ENCODE measurements around the gene CTNND2. TPM values are rescaled to one million over a fixed set of nuclear protein-coding genes. Genes with fewer than 3 reads are reported as not detected.

CTNND2 gene
- total and polyA plus RNA-seq, 4 donors = 0.03 to 1.0 (median 0.27) TPM

GRCh38 chr5:11780641-11781345, 123.5 kb downstream of the CTNND2 start:
- Histone ChIP-seq H3K4me1 (ENCODE audit: control insufficient read depth in 1 of 2, insufficient read depth in 2 of 2, low read length in 2 of 2) (no peaks in the 10 kb centered on the region), H3K27me3 (ENCODE audit: control insufficient read depth in 1 of 2, insufficient read depth in 2 of 2, low read length in 1 of 2) (no peaks in the 10 kb centered on the region), H3K9me3 (ENCODE audit: control insufficient read depth, low read length) (no peaks in the 10 kb centered on the region), H3K27ac (ENCODE audit: low read depth in 1 of 2, low read length in 2 of 2) (no peak overlapping the region), H3K36me3 (ENCODE audit: control insufficient read depth in 1 of 2, insufficient read depth in 2 of 2, low read length in 1 of 2) (no peaks in the 10 kb centered on the region), H3K4me3 (ENCODE audit: low read length in 2 of 2) (no peak overlapping the region)
- 81 to 83% methylated on average over 4 of the region's 4 CpGs for WGBS, 2 donors
- ATAC-seq (ENCODE audit: low FRiP score) = no peak
- intact Hi-C loops (cut with DNase I) = no loop called here
- DNase-seq = no peak

- intact Hi-C loops (cut with DNase I) = no loop called here
- no peak for DNase-seq
- no peaks in the 10 kb centered on the region for H3K36me3 ChIP-seq (ENCODE audit: control insufficient read depth in 1 of 2, insufficient read depth in 2 of 2, low read length in 1 of 2)
- no peaks in the 10 kb centered on the region for H3K27me3 ChIP-seq (ENCODE audit: control insufficient read depth in 1 of 2, insufficient read depth in 2 of 2, low read length in 1 of 2)
- no peaks in the 10 kb centered on the region for H3K4me1 ChIP-seq (ENCODE audit: control insufficient read depth in 1 of 2, insufficient read depth in 2 of 2, low read length in 2 of 2)
- WGBS, 2 donors = 35 to 39% methylated on average over 2 of the region's 2 CpGs
- H3K9me3 ChIP-seq (ENCODE audit: control insufficient read depth, low read length) = no peaks in the 10 kb centered on the region
- no peak overlapping the region for H3K4me3 ChIP-seq (ENCODE audit: low read length in 2 of 2)
- no peak overlapping the region for H3K27ac ChIP-seq (ENCODE audit: low read depth in 1 of 2, low read length in 2 of 2)
- no peak for ATAC-seq (ENCODE audit: low FRiP score)
These were observed 127.2 kb downstream of the CTNND2 start for GRCh38 chr5:11777096-11777495.

GRCh38 chr5:11770310-11770709, 133.9 kb downstream of the CTNND2 start:
- DNase-seq (no peak), ATAC-seq (ENCODE audit: low FRiP score) (no peak)
- H3K27me3 ChIP-seq (ENCODE audit: control insufficient read depth in 1 of 2, insufficient read depth in 2 of 2, low read length in 1 of 2) = no peaks in the 10 kb centered on the region
- no peaks in the 10 kb centered on the region for H3K9me3 ChIP-seq (ENCODE audit: control insufficient read depth, low read length)
- H3K27ac ChIP-seq (ENCODE audit: low read depth in 1 of 2, low read length in 2 of 2) = no peak overlapping the region
- no peaks in the 10 kb centered on the region for H3K4me1 ChIP-seq (ENCODE audit: control insufficient read depth in 1 of 2, insufficient read depth in 2 of 2, low read length in 2 of 2)
- intact Hi-C loops (cut with DNase I) = no loop called here
- no peaks in the 10 kb centered on the region for H3K36me3 ChIP-seq (ENCODE audit: control insufficient read depth in 1 of 2, insufficient read depth in 2 of 2, low read length in 1 of 2)
- no peak overlapping the region for H3K4me3 ChIP-seq (ENCODE audit: low read length in 2 of 2)
- WGBS, 2 donors = 74 to 77% methylated on average over 2 of the region's 2 CpGs

GRCh38 chr5:11760934-11761603, 143.2 kb downstream of the CTNND2 start:
- WGBS, 2 donors = 86 to 92% methylated on average over 8 of the region's 8 CpGs
- no peaks in the 10 kb centered on the region for H3K27me3 ChIP-seq (ENCODE audit: control insufficient read depth in 1 of 2, insufficient read depth in 2 of 2, low read length in 1 of 2)
- ATAC-seq (ENCODE audit: low FRiP score) (no peak), DNase-seq (no peak)
- no peaks in the 10 kb centered on the region for H3K36me3 ChIP-seq (ENCODE audit: control insufficient read depth in 1 of 2, insufficient read depth in 2 of 2, low read length in 1 of 2)
- H3K4me3 ChIP-seq (ENCODE audit: low read length in 2 of 2) = no peak overlapping the region
- no peak overlapping the region for H3K27ac ChIP-seq (ENCODE audit: low read depth in 1 of 2, low read length in 2 of 2)
- H3K9me3 ChIP-seq (ENCODE audit: control insufficient read depth, low read length) = peaks cover 2% of the 10 kb centered on the region
- no peaks in the 10 kb centered on the region for H3K4me1 ChIP-seq (ENCODE audit: control insufficient read depth in 1 of 2, insufficient read depth in 2 of 2, low read length in 2 of 2)
- intact Hi-C loops (cut with DNase I) = no loop called here

DNA sequence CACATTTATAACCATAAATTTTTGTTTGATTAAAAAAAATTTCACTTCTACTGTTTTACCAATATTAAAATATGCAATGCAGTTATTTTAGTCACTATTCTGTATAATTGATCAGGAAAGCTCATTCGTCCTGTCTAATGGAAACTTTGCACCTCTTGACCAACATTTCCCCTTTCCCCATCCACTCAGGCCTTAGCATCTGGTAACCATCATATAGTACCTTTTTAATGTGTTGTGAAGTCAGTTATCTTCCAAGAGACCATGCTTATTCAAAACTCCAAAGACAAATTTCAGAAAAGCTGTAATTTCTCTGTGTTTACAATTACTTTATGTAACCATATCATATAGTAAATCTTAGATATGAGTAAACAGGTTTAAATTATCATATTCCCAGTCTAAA, 145.9 kb downstream of the CTNND2 start:
- no peak for ATAC-seq (ENCODE audit: low FRiP score)
- Histone ChIP-seq H3K27me3 (ENCODE audit: control insufficient read depth in 1 of 2, insufficient read depth in 2 of 2, low read length in 1 of 2) (no peaks in the 10 kb centered on the region), H3K27ac (ENCODE audit: low read depth in 1 of 2, low read length in 2 of 2) (no peak overlapping the region), H3K9me3 (ENCODE audit: control insufficient read depth, low read length) (no peaks in the 10 kb centered on the region), H3K4me3 (ENCODE audit: low read length in 2 of 2) (no peak overlapping the region), H3K4me1 (ENCODE audit: control insufficient read depth in 1 of 2, insufficient read depth in 2 of 2, low read length in 2 of 2) (no peaks in the 10 kb centered on the region), H3K36me3 (ENCODE audit: control insufficient read depth in 1 of 2, insufficient read depth in 2 of 2, low read length in 1 of 2) (no peaks in the 10 kb centered on the region)
- 37 to 60% methylated on average over 1 of the region's 1 CpG for WGBS, 2 donors
- intact Hi-C loops (cut with DNase I) = no loop called here
- no peak for DNase-seq

DNA sequence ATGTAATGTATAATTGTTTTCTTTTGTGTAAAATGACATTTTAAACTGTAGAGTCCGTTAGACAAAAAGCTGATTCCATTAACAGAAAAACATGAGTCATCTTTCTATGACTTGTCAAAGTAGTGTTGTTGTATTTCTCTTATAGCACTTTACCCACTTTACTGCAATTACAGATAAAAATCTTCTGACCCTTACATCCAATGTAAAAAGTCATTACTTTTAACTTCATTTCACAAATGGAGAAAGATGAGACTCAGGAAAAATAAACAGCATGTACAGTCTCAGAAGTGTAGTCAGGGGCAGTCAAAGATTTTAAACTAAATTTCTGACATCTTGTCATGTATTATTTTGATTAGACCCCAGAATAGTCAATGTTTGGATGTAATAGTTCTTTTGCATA, 146.6 kb downstream of the CTNND2 start:
- Histone ChIP-seq H3K4me1 (ENCODE audit: control insufficient read depth in 1 of 2, insufficient read depth in 2 of 2, low read length in 2 of 2) (no peaks in the 10 kb centered on the region), H3K27me3 (ENCODE audit: control insufficient read depth in 1 of 2, insufficient read depth in 2 of 2, low read length in 1 of 2) (no peaks in the 10 kb centered on the region), H3K4me3 (ENCODE audit: low read length in 2 of 2) (no peak overlapping the region), H3K9me3 (ENCODE audit: control insufficient read depth, low read length) (no peaks in the 10 kb centered on the region), H3K27ac (ENCODE audit: low read depth in 1 of 2, low read length in 2 of 2) (no peak overlapping the region), H3K36me3 (ENCODE audit: control insufficient read depth in 1 of 2, insufficient read depth in 2 of 2, low read length in 1 of 2) (no peaks in the 10 kb centered on the region)
- WGBS, 2 donors = 43 to 45% methylated on average over 1 of the region's 1 CpG
- intact Hi-C loops (cut with DNase I) = no loop called here
- DNase-seq = no peak
- no peak for ATAC-seq (ENCODE audit: low FRiP score)

DNA sequence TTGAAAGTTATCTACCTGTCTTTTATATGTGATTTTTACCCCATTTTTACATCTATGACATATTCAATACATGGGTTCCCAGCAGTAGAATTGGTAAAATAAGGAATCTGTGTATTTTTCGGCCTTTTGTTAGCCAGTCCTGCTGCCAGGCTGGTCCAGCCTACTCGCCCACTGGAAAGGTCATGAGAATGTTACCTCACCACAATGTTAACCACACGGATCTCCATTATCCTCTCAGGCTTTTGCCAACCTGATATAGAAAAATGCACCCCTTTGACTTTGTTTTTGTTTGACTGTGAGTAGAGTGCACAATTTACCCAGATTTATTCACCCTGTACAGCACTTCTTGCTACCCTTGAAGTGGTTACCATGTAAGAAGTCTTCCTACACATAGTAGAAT, 167.2 kb downstream of the CTNND2 start:
- Histone ChIP-seq H3K27me3 (ENCODE audit: control insufficient read depth in 1 of 2, insufficient read depth in 2 of 2, low read length in 1 of 2) (no peaks in the 10 kb centered on the region), H3K9me3 (ENCODE audit: control insufficient read depth, low read length) (peaks cover 2% of the 10 kb centered on the region), H3K4me3 (ENCODE audit: low read length in 2 of 2) (no peak overlapping the region), H3K4me1 (ENCODE audit: control insufficient read depth in 1 of 2, insufficient read depth in 2 of 2, low read length in 2 of 2) (no peaks in the 10 kb centered on the region), H3K27ac (ENCODE audit: low read depth in 1 of 2, low read length in 2 of 2) (no peak overlapping the region), H3K36me3 (ENCODE audit: control insufficient read depth in 1 of 2, insufficient read depth in 2 of 2, low read length in 1 of 2) (no peaks in the 10 kb centered on the region)
- WGBS, 2 donors = 69 to 72% methylated on average over 3 of the region's 3 CpGs
- intact Hi-C loops (cut with DNase I) = no loop called here
- DNase-seq (no peak), ATAC-seq (ENCODE audit: low FRiP score) (no peak)

- 72 to 88% methylated on average over 1 of the region's 1 CpG for WGBS, 2 donors
- intact Hi-C loops (cut with DNase I) = no loop called here
- H3K27me3 ChIP-seq (ENCODE audit: control insufficient read depth in 1 of 2, insufficient read depth in 2 of 2, low read length in 1 of 2) = no peaks in the 10 kb centered on the region
- H3K36me3 ChIP-seq (ENCODE audit: control insufficient read depth in 1 of 2, insufficient read depth in 2 of 2, low read length in 1 of 2) = no peaks in the 10 kb centered on the region
- H3K4me1 ChIP-seq (ENCODE audit: control insufficient read depth in 1 of 2, insufficient read depth in 2 of 2, low read length in 2 of 2) = no peaks in the 10 kb centered on the region
- ATAC-seq (ENCODE audit: low FRiP score) = no peak
- H3K27ac ChIP-seq (ENCODE audit: low read depth in 1 of 2, low read length in 2 of 2) = no peak overlapping the region
- no peak overlapping the region for H3K4me3 ChIP-seq (ENCODE audit: low read length in 2 of 2)
- DNase-seq = no peak
- peaks cover 2% of the 10 kb centered on the region for H3K9me3 ChIP-seq (ENCODE audit: control insufficient read depth, low read length)
These were observed 169.9 kb downstream of the CTNND2 start for GRCh38 chr5:11734369-11734768.

GRCh38 chr5:11733840-11734192, 170.4 kb downstream of the CTNND2 start:
- H3K27me3 ChIP-seq (ENCODE audit: control insufficient read depth in 1 of 2, insufficient read depth in 2 of 2, low read length in 1 of 2) = no peaks in the 10 kb centered on the region
- no peaks in the 10 kb centered on the region for H3K4me1 ChIP-seq (ENCODE audit: control insufficient read depth in 1 of 2, insufficient read depth in 2 of 2, low read length in 2 of 2)
- H3K36me3 ChIP-seq (ENCODE audit: control insufficient read depth in 1 of 2, insufficient read depth in 2 of 2, low read length in 1 of 2) = no peaks in the 10 kb centered on the region
- no peak overlapping the region for H3K27ac ChIP-seq (ENCODE audit: low read depth in 1 of 2, low read length in 2 of 2)
- ATAC-seq (ENCODE audit: low FRiP score) (no peak), DNase-seq (no peak)
- intact Hi-C loops (cut with DNase I) = no loop called here
- no peak overlapping the region for H3K4me3 ChIP-seq (ENCODE audit: low read length in 2 of 2)
- 82 to 89% methylated on average over 4 of the region's 4 CpGs for WGBS, 2 donors
- H3K9me3 ChIP-seq (ENCODE audit: control insufficient read depth, low read length) = peaks cover 2% of the 10 kb centered on the region
